Measurements from ENCODE around the gene SOX9.

DNA sequence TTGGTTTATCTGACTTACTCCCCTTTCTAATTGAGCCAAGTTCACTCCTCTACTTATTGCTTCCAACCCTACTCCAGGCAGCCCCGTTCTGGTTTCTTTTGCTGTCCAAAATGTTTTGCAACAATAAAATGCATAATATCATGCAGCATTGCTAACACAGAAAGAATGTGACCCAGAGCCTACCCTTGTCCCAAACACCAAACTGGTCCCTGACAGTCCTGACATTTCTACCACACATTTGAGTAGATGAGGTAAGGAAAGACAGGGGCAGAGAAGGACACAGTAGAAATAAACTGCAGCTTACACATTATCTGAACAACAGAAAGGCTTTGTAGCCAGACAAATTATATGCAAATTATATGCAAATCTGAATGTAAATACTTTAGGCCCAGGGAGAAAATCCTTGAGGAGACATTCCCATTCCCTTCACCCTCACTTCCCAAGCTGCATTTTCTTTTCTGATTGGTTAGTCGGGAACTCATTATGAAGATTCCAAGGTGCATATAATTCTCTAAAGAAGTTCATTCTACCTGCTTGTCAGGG, 31.6 kb downstream of the SOX9 start:
- TF ChIP-seq EZH2 (IDR thresholded peaks at IDR 0.05; ENCODE audit: insufficient read depth, poor library complexity, severe bottlenecking) (no peak), EZH2phosphoT487 (IDR thresholded peaks at IDR 0.05; ENCODE audit: insufficient read depth, low read depth) (no peak)
